PFSK-1 (cell line): ENCODE measurements around the gene ACKR3.

Experiments used
- FOXP2 ChIP-seq: optimal IDR thresholded peaks from 2 replicates; pipeline ENCODE3; 2011; ENCODE audit warnings: borderline replicate concordance, control low read depth, inconsistent platforms; ENCODE audit not compliant: insufficient read depth; ENCODE audit errors: extremely low read length, extremely low read depth
- POLR2AphosphoS5 ChIP-seq: IDR thresholded peaks from 2 replicates; pipeline ENCODE4 v1.6.1; 2012; ENCODE audit warnings: low read depth, mild to moderate bottlenecking, control low read depth, low read length, moderate library complexity
- SIN3A ChIP-seq: IDR thresholded peaks from 2 replicates; pipeline ENCODE4 v1.6.1; 2012; ENCODE audit warnings: mild to moderate bottlenecking, low read length, moderate library complexity, borderline replicate concordance; ENCODE audit not compliant: insufficient read depth
- TAF1 ChIP-seq: IDR thresholded peaks from 2 replicates; pipeline ENCODE4 v1.6.1; 2012; ENCODE audit warnings: low read length, control low read depth, borderline replicate concordance; ENCODE audit not compliant: insufficient read depth
- TF ChIP-seq, protein P1 (sequence below), 2 experiments: IDR thresholded peaks; 2 replicates each; pipeline versions ENCODE4 v1.6.1 to v1.8.0; 2011 to 2012; ENCODE audit warnings: low read depth in 2 of 2, low read length in 2 of 2, control low read depth in 1 of 2, inconsistent platforms in 1 of 2, mild to moderate bottlenecking in 1 of 2, moderate library complexity in 1 of 2; ENCODE audit not compliant: insufficient read depth in 1 of 2

The ACKR3 gene

GRCh38 chr2:236535024-236535423, 34.6 kb upstream of the ACKR3 start:
- no peak for TF ChIP-seq POLR2AphosphoS5
- TF ChIP-seq, protein P1, sequence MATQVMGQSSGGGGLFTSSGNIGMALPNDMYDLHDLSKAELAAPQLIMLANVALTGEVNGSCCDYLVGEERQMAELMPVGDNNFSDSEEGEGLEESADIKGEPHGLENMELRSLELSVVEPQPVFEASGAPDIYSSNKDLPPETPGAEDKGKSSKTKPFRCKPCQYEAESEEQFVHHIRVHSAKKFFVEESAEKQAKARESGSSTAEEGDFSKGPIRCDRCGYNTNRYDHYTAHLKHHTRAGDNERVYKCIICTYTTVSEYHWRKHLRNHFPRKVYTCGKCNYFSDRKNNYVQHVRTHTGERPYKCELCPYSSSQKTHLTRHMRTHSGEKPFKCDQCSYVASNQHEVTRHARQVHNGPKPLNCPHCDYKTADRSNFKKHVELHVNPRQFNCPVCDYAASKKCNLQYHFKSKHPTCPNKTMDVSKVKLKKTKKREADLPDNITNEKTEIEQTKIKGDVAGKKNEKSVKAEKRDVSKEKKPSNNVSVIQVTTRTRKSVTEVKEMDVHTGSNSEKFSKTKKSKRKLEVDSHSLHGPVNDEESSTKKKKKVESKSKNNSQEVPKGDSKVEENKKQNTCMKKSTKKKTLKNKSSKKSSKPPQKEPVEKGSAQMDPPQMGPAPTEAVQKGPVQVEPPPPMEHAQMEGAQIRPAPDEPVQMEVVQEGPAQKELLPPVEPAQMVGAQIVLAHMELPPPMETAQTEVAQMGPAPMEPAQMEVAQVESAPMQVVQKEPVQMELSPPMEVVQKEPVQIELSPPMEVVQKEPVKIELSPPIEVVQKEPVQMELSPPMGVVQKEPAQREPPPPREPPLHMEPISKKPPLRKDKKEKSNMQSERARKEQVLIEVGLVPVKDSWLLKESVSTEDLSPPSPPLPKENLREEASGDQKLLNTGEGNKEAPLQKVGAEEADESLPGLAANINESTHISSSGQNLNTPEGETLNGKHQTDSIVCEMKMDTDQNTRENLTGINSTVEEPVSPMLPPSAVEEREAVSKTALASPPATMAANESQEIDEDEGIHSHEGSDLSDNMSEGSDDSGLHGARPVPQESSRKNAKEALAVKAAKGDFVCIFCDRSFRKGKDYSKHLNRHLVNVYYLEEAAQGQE (IDR thresholded peaks at IDR 0.05; ENCODE audit: insufficient read depth in 1 of 2, low read depth in 2 of 2, low read length in 2 of 2) = no peak
- TF ChIP-seq TAF1 = no peak
- no peak for TF ChIP-seq SIN3A
- no peak for TF ChIP-seq FOXP2

- no peak for TF ChIP-seq POLR2AphosphoS5
- no peak for TF ChIP-seq SIN3A
- no peak for TF ChIP-seq FOXP2
- TF ChIP-seq, protein P1 (IDR thresholded peaks at IDR 0.05; ENCODE audit: insufficient read depth in 1 of 2, low read depth in 2 of 2, low read length in 2 of 2) = no peak
- no peak for TF ChIP-seq TAF1
Measured at GRCh38 chr2:236536727-236537398, 32.8 kb upstream of the ACKR3 start.

DNA sequence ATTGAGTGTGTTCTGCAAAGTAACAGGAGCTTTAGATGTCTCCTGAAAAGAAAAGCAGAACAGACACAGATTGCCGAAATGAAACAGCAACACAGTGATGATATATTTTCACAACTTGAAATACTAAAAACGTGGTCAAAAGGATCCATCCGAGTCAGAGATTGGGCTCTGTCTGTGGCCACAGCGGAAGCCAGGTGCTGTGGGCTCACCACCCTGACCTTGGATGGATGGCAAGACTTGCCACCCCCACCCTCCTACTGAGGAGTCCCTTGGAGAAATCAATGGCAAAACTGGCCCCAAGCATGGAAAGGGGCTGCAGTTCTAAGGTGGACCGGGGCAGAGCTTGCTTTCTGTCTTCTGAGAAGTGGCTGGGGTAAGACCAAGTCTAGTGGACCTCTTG, 31.4 kb upstream of the ACKR3 start:
- TF ChIP-seq TAF1 (no peak), POLR2AphosphoS5 (no peak), FOXP2 (no peak), SIN3A (no peak)
- TF ChIP-seq, protein P1 (IDR thresholded peaks at IDR 0.05; ENCODE audit: insufficient read depth in 1 of 2, low read depth in 2 of 2, low read length in 2 of 2) = no peak

GRCh38 chr2:236541008-236541562, 28.5 kb upstream of the ACKR3 start:
- TF ChIP-seq TAF1 (no peak), FOXP2 (no peak), SIN3A (no peak), POLR2AphosphoS5 (no peak)
- TF ChIP-seq, protein P1 (IDR thresholded peaks at IDR 0.05; ENCODE audit: insufficient read depth in 1 of 2, low read depth in 2 of 2, low read length in 2 of 2) = no peak
